NT2/D1 (cell line): ENCODE results near the gene RUNX2.

Experiments used
- SUZ12 ChIP-seq: IDR thresholded peaks from 2 replicates; pipeline ENCODE4 v1.6.1; 2011; ENCODE audit not compliant: insufficient read length, insufficient read depth; ENCODE audit errors: extremely low read depth
- YY1 ChIP-seq: IDR thresholded peaks from 2 replicates; pipeline ENCODE4 v1.6.1; 2011; ENCODE audit not compliant: insufficient read length, insufficient read depth

DNA sequence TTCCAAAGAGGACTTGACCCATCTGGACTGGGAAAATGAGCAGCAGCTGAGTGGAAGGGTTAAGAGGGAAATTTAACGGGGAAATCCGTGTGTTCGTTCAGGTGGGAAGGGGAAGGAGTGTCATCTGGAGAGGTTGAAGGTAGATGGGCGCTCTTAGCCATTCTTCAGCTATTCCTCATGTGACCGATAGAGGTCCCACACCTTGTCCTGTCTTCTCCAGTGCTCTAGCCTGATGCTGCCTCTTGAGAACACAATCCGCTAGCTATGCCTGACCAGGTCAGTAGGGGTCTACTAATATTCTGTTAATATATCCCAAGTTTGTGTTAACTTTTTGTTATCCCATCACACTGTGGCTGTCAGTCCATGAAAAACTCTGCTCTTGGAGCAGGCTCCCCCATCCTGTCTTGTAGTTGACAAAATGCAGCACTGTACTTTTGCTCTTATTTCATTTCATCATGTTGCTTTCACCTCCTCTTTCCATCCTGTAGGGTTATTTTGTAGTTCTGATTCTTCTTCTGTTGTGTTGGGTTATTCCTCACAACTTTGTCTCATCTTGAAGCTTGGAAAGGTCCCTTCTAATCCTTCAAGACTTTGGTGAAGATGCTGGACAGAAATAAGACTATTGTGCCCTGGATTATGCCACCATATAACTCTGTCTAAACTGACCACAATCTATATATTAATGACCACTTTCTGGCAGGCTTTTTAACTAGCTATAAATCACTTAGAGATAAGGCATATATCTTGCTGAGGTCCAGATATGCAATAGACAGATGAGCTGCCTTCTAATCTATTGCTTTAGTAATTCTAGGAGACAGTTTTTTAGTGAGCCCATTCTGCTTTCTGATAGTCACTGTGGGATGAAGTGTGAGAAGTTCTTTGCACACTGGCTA lies 173.0 kb downstream of the RUNX2 start:
- TF ChIP-seq SUZ12 (no peak), YY1 (no peak)
